ENCODE data around the gene MED29.
A peak's percentile ranks its signal among the peaks of the same experiment; 100 is the strongest.
"Not testable (repeated sequence)": the region's sequence is repeated elsewhere in the genome, so short reads cannot be mapped to it uniquely, and the experiment has no call there.

MED29 gene

DNA sequence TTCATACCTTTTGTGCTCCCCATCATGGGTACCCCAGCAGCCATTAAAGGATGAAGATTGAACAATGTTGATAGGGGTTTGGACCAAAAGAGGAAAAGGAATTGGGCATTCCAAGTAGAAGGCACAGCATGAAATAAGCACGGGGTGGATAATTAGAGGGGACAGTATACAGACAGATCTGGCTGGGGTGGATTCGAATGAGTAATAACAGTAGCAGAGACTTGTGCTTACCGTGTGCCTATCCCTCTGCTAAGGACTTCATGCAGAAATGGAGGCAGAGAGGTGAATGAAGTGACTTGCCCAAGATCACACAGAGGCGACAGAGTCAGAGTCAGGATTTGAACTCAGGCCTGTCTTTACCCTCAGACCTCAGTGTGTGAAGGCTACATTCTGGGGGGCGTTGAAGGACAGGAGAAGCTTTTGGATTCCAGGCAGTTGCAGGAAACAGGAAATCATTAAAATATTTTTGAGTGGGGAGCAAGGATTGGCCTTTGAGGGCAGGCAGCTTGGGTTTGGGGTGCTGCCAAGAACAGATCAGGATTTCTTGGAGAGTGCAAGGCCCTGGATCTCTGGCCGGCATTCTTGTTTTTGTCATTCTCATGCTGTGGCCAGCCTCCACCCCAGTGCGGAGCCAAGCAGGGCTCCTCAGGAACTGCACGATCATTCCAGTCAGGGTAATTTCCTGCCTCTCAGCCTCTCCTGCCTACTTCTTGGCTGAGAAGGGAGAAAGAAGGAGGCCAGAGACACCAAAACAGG is 19.0 kb upstream of the MED29 start:
- DNase-seq = no peak

DNA sequence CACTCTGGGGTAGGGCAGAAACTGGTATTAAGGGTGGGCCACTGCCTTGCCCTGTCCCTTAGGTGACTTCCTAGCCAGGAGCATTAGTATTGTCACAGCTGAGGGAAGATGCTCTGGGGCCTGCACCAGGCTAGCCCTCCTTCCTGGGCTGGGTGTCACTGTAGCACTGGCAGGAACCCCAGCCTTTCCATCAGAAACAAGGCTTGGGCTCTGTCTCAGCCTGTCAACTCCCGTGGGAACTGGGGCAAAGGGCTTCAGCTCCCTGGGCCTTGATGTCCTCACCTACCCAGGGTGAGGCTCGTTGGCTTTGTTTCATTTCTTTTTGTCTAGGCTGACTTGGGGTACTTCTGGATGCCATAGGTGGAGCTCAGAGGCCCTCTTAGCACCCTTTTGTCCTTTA is 18.2 kb upstream of the MED29 start:
- DNase-seq = no peak

GRCh38 chr19:39375929-39376328 is 15.2 kb upstream of the MED29 start:
- DNase-seq = no peak

DNA sequence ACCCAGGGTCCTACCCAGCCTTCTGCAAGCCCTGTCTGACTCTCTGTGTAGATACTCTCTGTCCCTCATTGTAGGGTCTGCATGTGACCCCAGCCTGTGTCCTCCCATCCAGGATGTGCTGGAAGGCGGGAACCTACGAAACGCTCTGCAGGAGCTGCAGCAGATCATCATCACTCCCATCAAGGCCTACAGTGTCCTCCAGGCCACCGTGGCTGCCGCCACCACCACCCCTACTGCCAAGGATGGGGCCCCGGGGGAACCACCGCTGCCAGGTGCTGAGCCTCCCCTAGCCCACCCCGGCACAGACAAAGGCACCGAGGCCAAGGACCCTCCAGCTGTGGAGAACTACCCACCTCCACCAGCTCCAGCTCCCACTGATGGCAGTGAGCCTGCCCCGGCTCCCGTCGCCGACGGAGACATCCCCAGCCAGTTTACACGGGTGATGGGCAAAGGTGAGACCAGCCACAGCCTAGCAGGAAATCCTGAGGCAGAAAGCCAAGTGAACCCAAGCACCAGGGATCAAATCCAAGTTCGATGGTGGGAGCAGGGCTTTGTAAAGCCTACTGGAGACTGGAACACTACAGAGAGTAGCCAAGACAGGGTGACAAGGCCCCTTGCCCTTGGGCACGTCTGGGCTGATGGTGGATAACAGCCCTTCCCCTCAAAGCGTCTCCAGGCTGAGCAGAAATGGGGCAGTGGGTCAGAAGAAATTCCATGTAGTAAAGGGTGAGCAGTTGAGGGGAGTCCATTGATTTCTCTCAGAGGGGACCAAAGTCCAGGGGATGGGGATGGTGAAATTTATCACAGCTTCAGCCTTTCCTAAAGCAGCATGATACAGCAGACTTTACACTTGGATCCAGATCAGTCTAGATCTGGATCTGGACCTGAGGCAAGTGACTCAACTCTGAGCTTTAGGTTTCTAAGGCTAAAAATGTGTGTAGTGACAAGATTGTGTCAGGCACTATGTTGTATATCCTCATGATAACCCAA is 13.5 kb upstream of the MED29 start:
- DNase-seq = no peak

GRCh38 chr19:39379366-39379765 is 11.8 kb upstream of the MED29 start:
- DNase-seq = not testable (repeated sequence)

DNA sequence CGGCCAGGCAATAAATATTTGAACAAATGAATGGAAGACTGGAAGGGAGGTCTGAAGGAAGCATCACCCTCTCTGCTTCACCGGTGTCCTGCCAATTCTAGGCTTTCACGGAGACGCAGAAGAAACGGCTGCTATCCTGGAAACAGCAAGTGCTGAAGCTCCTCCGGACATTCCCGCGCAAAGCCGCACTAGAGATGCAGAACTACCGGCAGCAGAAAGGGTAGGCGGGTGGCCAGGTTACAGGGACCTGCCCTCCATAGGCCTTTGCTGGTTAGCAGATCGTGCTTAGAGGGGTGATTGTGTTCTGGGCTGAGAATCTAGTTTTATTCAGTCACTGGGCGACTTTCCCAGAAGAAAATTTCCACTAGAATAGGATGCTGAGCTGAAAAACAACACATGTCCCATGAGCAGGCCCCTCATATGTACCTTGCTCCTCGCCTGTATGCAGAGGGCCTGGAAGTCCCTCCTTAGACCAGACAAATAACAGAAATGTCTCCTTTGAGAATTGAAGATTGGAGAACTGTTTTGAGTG is 11.2 kb upstream of the MED29 start:
- DNase-seq = no peak

DNA sequence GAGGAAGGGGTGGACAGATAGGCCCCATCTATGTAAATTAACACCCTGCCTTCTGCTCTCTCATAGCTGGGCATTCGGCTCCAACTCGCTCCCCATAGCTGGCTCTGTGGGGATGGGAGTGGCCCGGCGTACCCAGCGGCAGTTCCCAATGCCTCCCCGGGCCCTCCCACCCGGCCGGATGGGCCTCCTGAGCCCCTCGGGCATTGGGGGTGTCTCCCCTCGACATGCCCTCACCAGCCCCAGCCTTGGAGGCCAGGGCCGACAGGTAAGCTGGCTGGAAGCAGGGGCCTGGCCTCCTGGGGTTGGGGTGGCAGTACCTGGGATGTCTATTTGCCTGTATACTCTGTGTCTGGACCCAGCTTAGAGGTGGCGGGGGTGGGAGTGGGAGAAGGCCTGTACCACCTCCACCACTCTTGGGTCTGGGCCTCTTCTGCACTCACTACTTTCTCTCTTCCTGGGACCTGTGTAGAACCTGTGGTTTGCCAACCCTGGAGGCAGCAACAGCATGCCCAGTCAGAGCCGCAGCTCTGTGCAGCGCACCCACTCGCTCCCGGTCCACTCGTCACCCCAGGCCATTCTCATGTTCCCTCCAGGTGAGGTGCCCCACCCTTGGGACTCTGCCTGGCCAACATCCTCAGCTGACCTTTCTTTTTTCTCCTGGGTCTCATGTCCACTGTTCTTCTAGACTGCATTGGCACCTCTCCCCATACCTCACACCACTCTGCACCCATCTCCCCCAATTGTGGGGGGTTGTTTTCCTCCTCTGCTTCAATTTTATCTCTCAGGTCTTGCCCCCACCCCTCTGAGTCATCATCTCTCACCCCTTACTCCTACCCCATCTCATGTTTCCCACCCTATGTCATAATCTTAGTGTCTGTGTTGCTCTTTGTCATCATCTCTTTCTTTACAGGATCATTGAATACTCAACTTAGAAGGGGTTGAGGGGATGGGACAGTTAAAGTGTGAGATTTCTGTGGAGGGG is 10.4 kb upstream of the MED29 start:
- no peak for DNase-seq

- DNase-seq = no peak
These were observed 9.1 kb upstream of the MED29 start for GRCh38 chr19:39381910-39382611.

- no peak for DNase-seq
These were observed 8.0 kb upstream of the MED29 start for GRCh38 chr19:39382991-39383828.

DNA sequence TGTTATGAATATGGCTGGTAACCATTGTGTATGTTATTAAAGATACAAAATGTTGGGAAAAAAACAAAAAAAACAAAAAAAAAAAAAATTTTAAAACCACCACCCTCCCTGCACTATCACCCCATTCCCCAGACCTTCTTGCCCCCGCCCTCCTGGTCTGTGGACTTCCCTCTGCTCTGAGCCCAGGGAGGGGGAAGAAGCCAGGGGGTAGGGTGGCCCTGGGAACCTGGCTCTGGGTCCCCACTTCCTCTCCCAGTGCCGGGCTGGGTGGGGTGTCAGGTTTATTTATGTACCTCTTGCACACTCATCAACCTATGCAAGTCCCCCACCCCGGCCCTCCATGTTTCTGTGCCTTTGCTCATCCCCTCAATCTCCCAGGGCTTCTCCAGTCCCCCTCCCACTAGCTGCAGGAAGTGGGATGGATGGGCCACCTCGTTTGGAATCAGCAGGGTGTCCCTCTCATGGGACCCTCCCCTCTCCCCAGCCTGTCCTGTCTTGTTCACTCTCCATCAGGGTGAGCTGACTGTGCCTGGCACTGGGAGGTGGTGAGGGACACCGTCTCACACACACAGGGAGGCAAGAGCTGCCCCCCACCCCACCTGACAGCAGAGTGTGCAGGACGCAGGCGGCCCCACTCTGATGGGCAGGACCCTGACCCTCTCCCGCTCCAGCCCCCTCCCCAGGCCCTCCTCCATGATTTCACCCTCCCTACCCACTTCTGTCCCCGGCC is 6.2 kb upstream of the MED29 start:
- no peak for DNase-seq

DNA sequence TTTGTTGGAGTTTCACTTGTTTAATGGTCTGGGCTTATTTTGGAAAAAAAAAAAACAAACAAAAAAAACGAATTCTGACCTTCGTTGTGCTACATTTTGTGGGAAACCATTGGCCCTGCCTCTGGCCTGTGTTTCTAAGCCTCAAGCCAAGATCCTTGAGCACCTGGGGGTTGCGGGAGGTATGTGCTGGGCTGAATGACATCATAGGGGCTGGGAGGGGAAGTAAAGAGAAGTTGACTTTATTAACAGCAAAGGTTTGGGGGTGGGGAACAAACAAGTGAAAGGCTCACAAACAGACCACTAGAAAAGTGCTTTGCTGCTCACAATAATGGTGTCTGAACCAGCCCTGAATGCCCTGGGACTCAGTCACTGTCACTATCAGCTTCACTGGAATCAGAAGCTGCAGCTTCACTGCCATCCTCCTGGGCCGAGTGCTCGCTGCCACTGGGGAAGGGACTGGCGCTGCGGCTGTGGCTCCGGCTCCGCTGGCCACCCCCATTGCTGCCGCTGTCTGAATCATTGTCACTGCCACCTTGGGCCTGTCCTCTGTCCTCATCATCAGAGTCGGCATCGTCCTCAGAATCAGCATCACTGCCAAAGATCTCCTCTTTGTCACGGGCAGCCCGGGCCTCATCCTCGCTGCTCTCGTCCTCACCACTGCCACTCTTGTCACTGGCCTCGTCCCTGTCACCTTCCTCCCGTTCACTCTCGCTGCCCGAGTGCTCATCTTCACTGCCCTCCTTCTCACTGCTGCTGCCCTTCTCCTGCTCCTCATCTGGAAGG is 5.4 kb upstream of the MED29 start:
- DNase-seq = no peak

- DNase-seq = no peak
These were observed 4.6 kb upstream of the MED29 start for GRCh38 chr19:39386557-39386956.

GRCh38 chr19:39388657-39389056 is 2.5 kb upstream of the MED29 start:
- DNase-seq = no peak

- DNase-seq = no peak
These were observed 1.4 kb upstream of the MED29 start for GRCh38 chr19:39389631-39390414.

DNA sequence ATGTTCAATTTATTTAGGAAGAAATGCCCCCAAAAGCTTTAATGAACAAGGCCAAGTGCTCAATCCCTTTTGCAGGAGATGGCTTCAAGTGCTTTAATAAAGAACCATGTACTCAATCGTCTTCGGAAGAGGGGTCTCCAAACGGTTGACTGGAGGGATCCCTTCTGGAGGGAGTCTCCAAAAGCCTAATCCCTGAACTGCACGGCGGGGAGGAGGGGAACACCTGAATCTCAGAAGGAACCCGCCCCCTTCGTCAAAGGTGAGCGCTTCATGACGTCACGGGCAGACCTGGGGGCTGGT is 777 bp upstream of the MED29 start:
- DNase-seq = no peak

DNA sequence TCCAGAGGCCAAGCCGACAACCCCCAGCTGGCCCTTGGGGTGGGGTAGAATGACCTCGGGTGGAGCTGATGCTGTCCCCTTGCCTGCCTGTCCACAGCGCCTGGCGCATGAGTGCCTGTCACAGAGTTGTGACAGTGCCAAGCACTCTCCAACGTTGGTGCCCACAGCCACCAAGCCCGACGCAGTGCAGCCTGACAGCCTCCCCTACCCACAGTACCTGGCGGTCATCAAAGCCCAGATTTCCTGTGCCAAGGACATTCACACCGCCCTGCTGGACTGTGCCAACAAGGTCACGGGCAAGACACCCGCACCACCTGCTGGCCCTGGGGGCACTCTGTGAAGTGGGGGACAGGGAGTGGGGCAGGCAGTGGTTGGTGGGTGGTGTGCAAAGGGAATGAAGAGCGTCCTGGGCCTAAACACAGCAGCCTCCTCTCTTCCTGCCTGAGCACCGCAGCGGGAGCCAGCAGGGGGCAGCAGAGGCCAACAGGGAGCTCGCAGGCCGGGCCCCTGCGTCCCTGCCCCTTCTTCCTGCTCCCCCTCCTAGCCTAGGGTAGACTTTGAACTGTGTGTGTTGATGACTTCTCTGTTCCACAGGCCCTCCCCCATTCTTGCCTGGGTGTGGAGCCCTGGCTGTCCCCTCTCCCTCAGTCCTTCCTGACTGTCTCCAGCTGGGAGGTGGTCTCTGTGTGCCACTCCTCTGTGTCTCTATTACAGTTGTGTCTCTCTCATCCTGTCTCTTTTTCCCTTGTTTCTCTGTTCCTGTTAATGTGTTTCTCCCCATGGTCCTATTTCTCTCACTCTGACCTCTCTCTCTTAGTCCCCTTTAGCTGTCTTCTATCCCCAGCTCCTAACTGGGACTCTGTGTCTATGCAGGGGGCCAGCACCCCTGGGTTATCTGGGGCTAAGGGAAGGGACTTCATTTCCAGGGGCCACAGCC is 6.5 kb downstream of the MED29 start:
- DNase-seq = peak; percentile 43

- peak; percentile 79 for DNase-seq
These were observed 7.2 kb downstream of the MED29 start for GRCh38 chr19:39398297-39398864.
